ENCODE results near the gene PPM1M. TPM values are rescaled to one million over a fixed set of nuclear protein-coding genes. Genes with fewer than 3 reads are reported as not detected.
"Not testable (repeated sequence)": the region's sequence is repeated elsewhere in the genome, so short reads cannot be mapped to it uniquely, and the experiment has no call there.

The PPM1M gene
- polyA plus RNA-seq, 3 donors, result 18.1 to 19.9 (median 19.0) TPM

GRCh38 chr3:52243791-52244628, 1.5 kb upstream of the PPM1M start:
- DNase-seq, result no peak

- DNase-seq, result no peak
Measured at GRCh38 chr3:52246264-52246620, 683 bp downstream of the PPM1M start.

- DNase-seq, result no peak
Measured at GRCh38 chr3:52246728-52247408, 1.3 kb downstream of the PPM1M start.

- no peak for DNase-seq
Measured at GRCh38 chr3:52247409-52248164, 2.0 kb downstream of the PPM1M start.

- DNase-seq, result no peak
Measured at GRCh38 chr3:52248165-52248541, 2.6 kb downstream of the PPM1M start.

- DNase-seq, result no peak
Measured at GRCh38 chr3:52248816-52249547, 3.4 kb downstream of the PPM1M start.

GRCh38 chr3:52249683-52250082, 4.1 kb downstream of the PPM1M start:
- DNase-seq, result no peak

- no peak for DNase-seq
Measured at GRCh38 chr3:52250122-52250521, 4.6 kb downstream of the PPM1M start.

- no peak for DNase-seq
Measured at GRCh38 chr3:52253314-52254304, 8.1 kb downstream of the PPM1M start.

- DNase-seq, result no peak
Measured at GRCh38 chr3:52254608-52255007, 9.0 kb downstream of the PPM1M start.

- DNase-seq, result no peak
Measured at GRCh38 chr3:52256159-52256558, 10.6 kb downstream of the PPM1M start.

GRCh38 chr3:52256622-52257021, 11.1 kb downstream of the PPM1M start:
- no peak for DNase-seq

- no peak for DNase-seq
Measured at GRCh38 chr3:52257911-52258310, 12.4 kb downstream of the PPM1M start.

- DNase-seq, result no peak
Measured at GRCh38 chr3:52259035-52259434, 13.5 kb downstream of the PPM1M start.

- DNase-seq, result no peak
Measured at GRCh38 chr3:52259448-52259847, 13.9 kb downstream of the PPM1M start.

GRCh38 chr3:52262447-52262846, 16.9 kb downstream of the PPM1M start:
- no peak for DNase-seq

- no peak for DNase-seq
Measured at GRCh38 chr3:52265387-52265786, 19.8 kb downstream of the PPM1M start.

- DNase-seq, result no peak
Measured at GRCh38 chr3:52268036-52268435, 22.5 kb downstream of the PPM1M start.

- DNase-seq, result no peak
Measured at GRCh38 chr3:52269776-52270175, 24.2 kb downstream of the PPM1M start.

- no peak for DNase-seq
Measured at GRCh38 chr3:52270252-52270754, 24.7 kb downstream of the PPM1M start.

- not testable (repeated sequence) for DNase-seq
Measured at GRCh38 chr3:52272172-52272571, 26.6 kb downstream of the PPM1M start.
